HG03139 (cell line): Measurements from ENCODE around the gene CDK18.
"Not testable (repeated sequence)": the region's sequence is repeated elsewhere in the genome, so short reads cannot be mapped to it uniquely, and the experiment has no call there.

ENCODE experiments used
- ATAC-seq: cut with Tn5 transposase; IDR thresholded peaks from one replicate; pipeline ENCODE4 v1.9.1; 2021; ENCODE audit not compliant: unreplicated experiment

The CDK18 gene

GRCh38 chr1:205480349-205480985 lies 24.0 kb upstream of the CDK18 start:
- no peak for ATAC-seq

- no peak for ATAC-seq
Measured at GRCh38 chr1:205481218-205481617, 23.3 kb upstream of the CDK18 start.

DNA sequence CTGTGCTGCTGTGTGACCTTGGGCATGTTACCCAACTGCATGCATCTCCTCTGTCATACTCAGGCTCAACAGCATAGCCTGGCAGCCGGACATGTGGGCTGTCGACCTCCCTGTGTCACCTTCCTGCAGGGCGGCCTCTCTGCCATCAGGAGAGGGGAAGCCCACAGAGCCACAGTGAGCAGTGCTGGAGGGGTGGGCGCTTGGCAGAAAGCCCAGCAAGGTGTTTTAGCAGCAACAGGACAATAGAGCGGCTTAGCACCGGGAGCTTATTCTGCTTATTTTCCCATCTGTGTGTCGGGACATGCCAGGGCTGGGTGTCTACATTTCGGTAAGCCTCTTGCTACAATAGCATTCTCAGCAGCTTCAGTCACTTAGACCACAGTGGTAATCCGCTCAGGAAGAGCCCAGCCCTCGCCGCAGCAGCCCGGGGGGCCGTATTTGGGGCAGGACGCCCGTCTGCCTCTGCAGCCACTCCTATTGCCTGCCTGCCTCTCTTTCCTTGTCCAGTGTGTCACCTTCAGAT lies 22.8 kb upstream of the CDK18 start:
- no peak for ATAC-seq

- ATAC-seq: not testable (repeated sequence)
Measured at GRCh38 chr1:205482587-205482986, 21.9 kb upstream of the CDK18 start.

DNA sequence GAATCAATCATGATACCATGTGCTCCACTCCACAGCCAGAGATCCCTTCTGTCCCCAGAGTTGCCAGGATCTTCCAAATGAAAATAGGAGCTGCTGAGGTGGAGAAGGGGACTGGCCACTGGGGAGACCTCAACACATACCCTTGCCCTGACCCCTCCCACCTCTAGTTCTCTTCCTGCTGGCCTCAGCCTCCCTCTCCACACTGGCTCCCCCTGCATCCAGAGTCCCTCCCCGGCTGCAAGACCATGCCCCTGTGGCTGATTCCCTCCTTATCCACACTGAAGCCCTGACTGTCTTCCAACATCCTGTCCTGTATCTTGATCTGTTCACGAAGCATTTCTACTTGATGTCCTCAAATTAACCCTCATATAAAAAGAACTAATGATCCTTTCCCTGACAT lies 21.1 kb upstream of the CDK18 start:
- no peak for ATAC-seq

DNA sequence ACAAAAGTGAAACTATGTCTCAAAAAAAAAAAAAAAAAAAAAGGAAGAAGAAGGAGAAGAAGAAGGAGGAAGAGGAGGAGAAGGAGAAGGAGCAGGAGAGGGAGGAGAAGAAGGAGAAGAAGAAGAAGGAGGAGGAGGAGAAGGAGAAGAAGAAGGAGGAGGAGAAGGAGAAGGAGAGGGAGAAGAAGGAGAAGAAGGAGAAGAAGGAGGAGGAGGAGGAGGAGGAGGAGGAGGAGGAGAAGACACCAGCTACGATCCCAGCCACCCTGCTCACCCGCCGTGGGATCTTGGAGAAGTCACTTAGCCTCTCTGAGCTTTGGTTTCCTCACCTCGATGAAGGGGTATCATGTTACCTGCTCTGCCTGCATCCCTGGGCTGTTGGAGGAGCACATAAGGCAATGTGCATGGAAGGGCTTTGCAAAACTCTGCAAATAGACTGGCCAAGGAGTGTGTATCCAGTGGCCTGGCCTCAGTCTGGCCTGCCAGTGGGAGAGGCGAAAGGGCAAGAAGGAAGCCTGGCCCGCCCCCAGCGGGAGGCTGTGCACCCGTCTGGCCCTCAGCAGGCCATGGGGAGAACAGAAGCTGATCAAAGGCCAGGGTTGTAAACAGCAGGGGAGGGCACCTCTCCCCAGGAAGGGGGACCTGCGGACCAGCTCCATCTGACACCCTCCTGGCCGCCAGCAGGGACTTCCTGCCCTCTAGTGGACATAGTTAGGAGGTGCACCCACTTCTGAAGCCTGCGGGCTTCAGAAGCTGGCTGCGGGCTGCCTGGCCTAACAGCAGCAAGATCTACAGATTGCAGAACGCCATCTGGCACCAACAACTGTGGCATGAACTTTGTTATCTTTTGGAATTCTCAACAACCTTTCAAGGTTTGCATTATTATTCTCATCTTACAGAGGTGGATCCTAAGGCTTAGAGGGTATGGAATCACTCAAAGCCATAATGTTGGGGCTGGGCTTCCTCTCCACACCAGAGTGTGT lies 19.2 kb upstream of the CDK18 start:
- ATAC-seq: no peak

DNA sequence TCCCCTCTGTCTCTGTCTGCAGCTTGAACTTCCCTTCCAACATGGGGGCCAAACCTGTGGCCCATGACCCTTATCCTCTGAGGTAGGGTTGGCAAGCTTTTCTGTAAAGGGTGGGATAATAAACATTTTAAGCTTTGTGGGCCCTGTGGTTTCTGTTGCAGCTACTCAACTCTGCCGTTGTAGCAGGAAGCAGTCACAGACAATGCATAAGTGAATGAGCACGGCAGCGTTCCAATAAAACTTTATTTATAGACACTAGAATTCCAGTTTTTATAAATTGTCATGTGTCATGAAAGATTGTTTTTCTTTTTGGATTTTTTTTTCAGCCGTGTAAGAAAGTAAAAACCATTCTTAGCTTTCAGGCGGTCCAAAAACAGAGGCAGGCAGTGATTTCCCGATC lies 18.2 kb upstream of the CDK18 start:
- ATAC-seq: no peak

GRCh38 chr1:205488074-205488723 lies 16.3 kb upstream of the CDK18 start:
- no peak for ATAC-seq

- no peak for ATAC-seq
Measured at GRCh38 chr1:205491794-205492193, 12.7 kb upstream of the CDK18 start.

DNA sequence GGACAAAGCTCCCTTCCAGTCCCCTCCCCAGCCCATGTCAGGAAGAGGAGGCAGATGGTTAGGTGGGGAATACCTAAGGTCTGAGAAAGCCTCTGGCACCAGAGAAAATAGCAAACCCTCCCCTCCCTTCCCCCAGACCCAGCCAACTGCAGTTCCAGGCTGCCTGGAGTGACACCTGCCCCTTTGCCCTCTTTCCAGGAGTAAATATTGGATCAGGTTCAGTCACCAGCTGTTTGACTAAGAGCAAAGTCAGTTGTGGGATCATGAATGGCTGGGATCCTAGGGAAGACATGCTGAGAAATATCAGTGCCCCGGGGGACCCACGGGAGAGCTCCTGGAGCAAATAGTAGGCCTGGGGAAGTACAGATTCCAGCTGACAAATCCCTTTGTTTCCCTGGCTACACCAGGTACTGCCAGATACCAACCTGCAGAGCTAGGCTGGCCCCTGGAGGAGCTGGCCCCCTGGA lies 12.2 kb upstream of the CDK18 start:
- no peak for ATAC-seq

GRCh38 chr1:205492774-205493173 lies 11.7 kb upstream of the CDK18 start:
- no peak for ATAC-seq

- no peak for ATAC-seq
Measured at GRCh38 chr1:205493241-205494085, 11.0 kb upstream of the CDK18 start.

GRCh38 chr1:205494115-205494514 lies 10.4 kb upstream of the CDK18 start:
- ATAC-seq: no peak

GRCh38 chr1:205495237-205495823 lies 9.1 kb upstream of the CDK18 start:
- no peak for ATAC-seq

GRCh38 chr1:205496661-205497060 lies 7.8 kb upstream of the CDK18 start:
- ATAC-seq: no peak

DNA sequence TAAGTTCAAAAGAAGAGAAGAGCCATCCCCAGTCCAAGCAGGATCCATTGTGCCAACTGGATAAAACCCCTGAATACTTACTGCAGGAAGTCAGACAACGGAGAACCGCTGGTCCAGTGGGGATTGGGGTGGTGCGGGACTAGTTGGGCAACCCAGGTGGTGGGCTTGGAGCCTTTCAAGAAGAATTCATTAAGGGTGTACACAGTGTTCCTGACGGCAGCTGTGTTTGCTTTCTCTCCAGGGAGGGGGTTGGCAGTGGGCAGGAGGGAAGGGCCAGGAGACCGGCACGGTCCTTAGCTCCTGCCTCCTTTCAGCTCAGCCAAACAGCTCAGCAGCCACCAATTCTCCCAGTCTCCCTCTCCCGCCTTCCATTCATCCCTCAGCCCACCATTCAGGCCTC lies 7.1 kb upstream of the CDK18 start:
- no peak for ATAC-seq

DNA sequence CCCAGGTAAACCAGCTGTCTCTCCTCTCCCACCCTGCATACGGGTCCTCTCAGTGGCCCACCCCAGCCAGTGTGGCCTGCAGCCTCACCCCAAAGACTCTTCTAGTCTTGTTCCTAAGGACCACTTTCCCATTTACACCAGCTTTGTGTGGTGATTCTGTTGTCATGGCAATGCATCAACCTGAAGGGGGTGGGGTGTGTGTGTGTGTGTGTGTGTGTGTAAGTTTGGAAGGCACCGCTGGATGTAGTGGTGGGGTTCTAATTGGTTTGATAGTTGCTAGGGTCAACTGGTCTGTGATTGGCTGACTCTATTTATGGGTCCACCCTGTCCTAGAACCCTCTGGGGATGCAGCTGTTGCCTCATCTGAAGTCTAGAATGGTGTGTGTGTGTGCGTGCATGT lies 4.7 kb upstream of the CDK18 start:
- no peak for ATAC-seq

GRCh38 chr1:205500240-205501233 lies 3.9 kb upstream of the CDK18 start:
- no peak for ATAC-seq
